NCI-H1436 (cell line): ENCODE results near the gene PIK3CG.
"Not testable (repeated sequence)": the region's sequence is repeated elsewhere in the genome, so short reads cannot be mapped to it uniquely, and the experiment has no call there.

Experiments used
- DNase-seq: peaks from one replicate; lab custom pipeline; 2025; lab: John Stamatoyannopoulos, UW

Gene PIK3CG

DNA sequence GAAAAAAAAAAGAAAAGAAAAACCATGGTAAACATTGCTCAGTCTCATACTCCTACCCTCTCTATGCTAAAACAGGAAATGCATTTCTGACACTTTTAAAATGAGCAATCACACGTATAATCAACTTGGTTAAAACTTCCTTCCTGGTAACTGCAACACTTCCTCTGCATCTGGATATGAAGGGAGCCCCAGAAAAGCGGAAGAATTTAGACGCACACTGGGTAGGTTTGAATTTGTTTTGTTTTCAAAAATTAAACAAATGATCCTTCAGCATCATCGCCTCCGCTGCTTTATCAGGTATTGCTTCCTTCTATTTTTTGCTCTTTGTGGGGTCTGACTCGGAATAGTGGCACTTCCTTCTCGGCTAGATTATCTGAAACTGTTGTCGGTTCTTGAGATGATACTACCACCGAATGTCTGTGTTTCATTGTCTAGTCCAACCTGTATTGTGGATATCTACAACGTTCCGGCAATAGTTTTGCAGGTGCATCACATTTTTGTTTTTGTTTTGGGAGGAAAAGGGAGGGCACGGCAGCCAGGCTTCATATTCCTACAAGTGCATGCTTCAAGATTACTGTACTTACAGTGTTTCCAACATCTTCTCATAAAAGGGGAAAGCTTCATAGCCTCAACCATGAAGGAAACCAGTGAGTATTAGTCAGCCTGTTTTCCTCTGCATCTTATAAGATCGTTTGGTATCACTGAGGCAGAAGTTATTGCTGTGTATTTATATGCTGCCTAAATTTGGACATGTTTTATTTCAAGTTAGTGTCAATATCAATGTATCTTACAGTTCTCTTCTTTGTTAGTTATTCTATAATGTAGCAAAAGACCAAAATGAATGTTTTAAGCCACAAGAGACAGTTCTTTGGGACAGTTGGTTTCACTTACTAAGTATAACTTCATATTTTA, at the start of gene PIK3CG:
TSS of gene PIK3CG (plus strand) at position 153 of the 912 bp plus-strand sequence. CDS start 2,280 bp downstream, outside the sequence.
- no peak for DNase-seq

DNA sequence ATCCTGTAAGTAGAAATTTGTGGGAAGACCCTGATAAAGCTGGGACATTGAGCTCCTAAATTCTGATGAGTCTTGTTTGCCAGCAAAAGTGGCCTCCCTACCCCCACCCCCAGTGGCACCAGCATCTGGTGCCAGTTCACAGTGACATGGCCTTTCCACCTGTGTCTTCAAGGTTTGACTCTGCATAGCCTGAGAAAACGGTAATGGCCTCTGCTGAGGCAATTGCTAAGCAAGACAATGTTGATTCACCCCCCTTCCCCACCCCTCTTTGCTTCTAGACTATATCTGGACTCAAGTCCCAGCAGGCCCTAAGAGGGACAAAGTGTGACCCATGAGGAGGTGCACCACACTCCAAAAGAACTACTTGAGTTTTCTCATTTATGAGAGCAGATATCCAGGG, 48.0 kb upstream of the PIK3CG start:
- DNase-seq, result no peak

DNA sequence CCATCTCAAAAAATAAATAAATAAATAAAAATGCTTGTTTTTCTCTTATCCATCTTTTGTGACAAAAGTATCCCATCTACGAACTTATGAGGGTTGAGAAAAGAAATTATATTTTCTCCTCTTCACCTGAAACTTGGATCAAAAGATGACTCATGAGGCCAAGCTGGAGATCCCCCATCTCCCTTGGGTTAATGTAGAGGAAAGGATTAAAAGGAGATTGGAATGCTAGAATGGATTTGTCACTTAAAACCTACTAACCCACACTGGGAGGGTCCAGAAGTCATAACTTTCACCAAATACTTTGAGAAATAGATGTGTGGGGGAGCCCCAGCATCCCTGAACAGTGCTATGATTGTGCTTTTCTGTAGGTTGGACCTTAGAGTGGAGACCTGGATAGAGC, 46.3 kb upstream of the PIK3CG start:
- DNase-seq, result no peak

DNA sequence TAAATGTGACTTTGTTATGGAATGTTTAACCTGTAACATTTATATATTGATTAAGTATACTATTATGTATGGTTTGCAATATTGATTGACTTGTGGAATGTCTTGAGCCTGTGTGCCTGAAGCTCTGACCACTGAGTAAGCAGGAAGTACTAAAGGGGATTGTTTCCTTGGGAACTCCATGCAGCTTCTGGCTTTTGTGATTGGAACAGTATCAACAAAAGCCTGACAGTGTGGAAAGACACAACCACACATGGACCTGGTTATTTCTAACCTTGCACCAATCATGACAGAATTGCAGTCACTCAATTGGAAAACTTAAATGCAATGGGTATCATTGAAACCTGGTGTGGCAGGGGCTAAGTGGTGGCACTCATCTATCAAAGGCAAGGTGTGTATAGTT, 45.5 kb upstream of the PIK3CG start:
- no peak for DNase-seq

DNA sequence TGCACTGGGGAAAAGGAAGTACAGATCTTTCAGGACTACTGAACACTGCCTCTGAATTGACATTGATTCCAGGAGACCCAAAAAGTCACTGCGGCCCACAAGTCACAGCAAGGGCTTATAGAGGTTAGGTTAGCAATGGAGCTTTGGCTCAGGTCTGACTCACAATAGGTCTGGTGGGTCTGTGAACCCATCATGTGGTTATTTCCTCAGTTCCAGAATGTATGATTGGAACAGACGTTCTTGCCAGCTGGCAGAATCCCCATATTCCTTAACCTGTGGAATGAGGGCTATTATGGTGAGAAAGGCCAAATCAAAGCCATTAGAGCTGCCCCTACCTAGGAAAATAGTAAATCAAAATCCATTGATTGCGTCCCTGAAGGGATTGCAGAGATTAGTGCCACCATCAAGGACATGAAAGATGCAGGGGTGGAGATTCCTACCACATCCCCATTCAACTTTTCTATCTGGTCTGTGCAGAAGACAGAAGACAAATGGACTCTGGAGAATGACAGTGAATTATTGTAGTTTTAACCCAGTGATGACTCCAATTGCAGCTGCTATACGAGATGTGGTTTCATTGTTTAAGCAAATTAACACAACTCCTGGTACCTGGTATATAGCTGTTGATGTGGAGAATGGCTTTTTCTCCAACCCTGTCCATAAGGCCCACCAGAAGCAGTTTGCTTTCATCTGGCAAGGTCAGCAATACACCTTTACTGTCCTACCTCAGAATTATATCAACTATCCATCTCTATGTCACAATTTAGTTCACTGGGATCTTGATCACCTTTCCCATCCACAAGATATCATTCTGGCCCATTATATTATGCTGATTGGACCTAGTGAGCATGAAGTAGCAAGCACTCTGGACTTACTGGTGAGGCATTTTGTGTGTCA, 44.5 kb upstream of the PIK3CG start:
- no peak for DNase-seq

DNA sequence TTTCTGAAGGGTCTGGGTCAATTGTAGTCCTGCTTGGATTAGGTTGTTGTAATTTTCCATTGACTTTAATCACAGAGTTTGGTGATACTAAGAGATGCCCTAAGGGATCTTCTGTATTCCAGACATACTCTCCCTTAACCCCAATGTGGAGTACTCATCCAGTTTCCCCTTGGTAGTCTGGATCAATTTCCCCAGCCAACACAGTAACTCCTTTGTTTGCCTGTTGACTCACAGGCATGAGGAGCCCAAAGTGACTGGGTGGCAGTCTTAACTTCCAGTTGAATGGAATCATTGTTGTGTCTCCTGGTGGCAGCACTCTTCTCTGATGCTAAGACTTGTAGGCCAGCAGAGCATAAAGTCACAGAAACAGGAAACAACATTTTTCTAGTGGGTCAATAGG, 41.5 kb upstream of the PIK3CG start:
- DNase-seq, result no peak

DNA sequence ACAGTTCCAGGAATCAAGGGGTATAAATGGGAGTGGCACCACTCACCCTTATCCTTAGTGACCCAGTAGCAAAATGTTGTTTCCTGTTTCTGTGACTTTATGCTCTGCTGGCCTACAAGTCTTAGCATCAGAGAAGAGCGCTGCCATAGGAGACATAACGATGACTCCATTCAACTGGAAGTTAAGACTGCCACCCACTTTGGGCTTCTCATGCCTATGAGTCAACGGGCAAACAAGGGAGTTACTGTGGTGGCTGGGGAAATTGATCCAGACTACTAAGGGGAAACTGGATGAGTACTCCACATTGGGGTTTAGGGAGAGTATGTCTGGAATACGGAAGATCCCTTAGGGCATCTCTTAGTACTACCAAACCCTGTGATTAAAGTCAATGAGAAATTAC, 40.6 kb upstream of the PIK3CG start:
- DNase-seq, result no peak

DNA sequence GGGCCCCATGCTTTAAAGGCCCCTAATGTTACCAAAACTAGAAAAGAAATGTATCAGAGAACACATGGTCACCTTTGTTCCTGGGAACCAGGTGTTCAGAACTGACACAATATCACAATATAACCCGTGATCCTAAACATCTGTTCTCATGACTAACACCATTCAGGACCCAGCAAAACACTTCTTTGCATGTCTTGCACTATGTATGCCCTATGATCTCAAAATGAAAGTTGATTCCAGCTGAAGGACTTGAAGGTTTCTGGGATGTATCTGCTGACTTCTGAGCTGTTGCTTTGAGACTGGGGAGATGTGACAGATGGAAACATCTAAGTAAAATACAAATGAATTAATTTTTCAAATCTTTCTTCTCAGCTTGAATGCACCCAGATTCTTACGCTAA, 37.5 kb upstream of the PIK3CG start:
- no peak for DNase-seq

DNA sequence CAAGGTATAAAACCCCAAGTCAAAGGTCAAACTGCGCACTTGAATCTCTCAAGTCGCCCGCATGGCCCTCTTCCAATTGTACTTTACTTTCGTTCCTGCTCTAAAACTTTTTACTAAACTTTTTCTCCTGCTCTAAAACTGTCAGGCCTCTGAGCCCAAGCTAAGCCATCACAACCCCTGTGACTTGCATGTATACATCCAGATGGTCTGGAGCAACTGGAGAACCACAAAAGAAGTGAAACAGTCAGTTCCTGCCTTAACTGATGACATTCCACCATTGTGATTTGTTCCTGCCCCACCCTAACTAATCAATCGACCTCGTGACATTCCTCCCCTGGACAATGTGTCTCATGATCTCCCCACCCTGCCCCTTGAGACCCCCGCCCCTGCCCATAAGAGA, 35.6 kb upstream of the PIK3CG start:
- no peak for DNase-seq

DNA sequence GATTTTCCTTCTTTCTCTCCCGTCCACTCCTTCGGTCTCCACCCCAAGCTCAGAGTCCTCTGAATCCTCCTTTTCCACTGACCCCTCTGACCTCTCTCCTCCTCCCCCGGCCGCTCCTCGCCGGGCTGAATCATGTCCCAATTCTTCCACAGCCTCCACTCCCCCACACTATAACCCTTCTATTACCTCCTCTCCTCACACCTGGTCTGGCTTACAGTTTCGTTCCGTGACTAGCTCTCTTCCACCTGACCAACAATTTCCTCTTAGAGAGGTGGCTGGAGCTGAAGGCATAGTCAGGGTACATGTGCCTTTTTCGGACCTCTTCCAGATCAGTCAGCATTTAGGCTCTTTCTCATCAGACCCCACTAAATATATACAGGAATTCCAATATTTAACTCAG, 34.2 kb upstream of the PIK3CG start:
- not testable (repeated sequence) for DNase-seq

DNA sequence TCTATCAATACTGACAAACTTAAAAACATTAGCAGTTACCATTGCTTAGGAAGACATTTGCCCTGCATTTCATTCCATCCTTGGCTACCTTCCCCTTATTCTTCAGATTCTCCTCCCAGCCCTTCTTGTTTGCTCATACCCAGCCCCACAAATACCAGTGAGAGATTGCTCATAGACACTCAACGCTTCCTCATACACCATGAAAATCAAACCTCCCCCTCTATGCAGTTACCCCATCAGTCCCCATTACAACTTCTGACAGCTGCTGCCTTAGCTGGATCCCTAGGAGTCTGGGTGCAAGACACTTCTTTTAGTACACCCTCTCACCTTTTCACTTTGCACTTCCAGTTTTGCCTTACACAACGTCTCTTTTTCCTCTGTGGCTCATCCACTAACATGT, 28.3 kb upstream of the PIK3CG start:
- no peak for DNase-seq

DNA sequence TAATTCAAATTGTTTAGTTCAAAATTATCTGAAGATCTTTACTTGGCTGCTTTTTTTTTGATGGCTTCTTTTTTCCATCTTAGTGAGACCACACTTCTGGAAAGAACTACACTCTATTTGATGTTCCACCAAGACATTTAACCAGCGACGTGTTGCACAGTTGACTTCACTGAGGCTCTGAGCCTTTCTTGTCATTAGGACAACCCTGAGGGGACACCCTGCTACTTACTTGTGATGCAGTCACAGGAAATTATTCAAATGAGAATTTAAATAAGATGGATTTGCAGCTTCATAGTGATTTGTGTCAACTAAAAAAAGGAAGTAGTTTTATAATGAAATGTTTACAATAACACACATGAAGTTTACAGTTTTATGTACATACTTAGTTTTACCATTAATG, 25.6 kb upstream of the PIK3CG start:
- DNase-seq, result no peak

DNA sequence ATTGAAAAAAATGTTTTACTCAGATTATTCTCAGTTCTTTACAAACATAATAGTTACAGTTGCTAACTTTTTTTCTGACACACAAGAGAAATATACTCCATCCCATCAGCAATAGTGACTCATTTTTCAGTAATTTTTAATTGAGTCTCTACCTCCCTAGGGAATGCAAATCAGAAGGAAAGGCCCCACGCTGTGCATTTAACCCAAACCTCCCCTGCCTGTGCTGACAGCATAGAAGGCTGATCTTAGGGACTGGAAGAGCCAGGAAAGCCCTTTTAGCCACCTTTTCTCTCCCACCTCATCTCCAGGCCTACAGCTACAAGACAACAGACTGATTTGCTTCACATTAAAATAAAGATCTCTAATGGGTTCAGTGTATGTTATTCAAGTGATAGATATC, 24.7 kb upstream of the PIK3CG start:
- no peak for DNase-seq

DNA sequence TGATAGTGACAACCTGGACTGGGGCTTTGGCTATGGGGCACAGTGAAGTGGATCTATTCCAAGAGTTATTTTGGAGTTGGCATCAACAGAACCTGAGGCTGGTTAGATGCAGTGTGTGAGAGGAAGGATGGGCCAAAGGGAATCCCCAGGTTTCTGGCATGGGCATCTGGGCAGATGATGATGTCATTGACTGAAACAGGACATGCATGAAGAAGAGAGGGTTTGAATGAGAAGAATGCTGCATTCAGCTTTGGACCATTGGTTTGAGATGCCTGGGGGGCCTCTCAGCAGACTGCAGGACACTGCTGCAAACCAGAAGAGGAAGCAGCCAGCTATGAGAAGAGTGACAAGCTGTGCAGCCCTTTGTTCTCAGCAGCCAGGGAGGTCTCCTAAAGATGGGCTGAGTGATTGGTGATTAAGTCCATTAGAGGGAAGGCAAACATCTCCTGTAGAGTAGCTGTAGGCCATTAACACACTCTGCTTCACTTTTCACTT, 23.1 kb upstream of the PIK3CG start:
- DNase-seq, result no peak

DNA sequence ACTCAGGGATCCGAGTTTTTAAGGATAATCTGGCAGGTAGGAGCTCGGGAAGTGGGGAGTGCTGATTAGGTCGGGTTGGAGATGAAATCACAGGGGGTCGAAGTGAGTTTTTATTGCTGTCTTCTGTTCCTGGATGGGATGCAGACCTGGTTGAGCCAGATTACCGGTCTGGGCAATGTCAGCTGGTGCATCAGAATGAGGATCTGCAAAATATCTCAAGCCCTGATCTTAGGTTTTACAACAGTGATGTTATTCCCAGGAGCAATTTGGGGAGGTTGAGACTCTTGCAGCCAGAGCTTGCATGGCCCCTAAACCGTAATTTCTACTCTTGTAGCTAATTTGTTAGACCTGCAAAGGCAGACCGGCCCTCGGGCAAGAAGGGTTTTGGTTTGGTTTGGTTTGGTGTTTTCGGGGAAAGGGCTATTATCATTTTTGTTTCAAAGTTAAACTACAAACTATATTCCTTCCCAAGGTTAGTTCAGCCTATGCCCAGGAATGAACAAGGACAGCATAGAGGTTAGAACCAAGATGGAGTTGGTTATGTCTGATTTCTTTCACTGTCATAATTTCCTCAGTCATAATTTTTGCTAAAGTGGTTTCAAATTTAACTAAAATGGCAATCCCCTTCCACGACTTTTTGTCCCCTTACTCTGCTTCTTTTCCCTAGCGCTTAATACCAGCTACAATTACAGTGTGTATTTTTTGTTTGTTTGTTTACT, 20.6 kb upstream of the PIK3CG start:
- DNase-seq, result no peak

DNA sequence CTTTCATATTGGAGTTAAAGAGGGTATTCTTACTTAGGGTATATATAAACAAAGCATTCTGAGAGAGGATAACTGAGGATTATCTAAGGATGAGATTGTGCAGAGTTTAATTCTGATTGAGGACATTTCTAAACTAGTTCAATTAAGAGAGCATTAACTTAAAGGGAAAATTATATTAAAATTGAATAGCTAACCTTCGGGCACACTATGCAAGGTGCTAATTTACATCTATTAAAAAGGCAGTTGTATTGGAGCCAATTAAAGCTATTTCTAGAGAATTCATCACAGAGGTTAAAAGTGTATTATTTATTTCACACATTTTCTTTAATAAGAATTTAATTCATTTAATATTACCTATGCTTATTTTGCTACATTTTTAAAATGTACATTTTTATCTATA, 17.0 kb upstream of the PIK3CG start:
- DNase-seq, result no peak

DNA sequence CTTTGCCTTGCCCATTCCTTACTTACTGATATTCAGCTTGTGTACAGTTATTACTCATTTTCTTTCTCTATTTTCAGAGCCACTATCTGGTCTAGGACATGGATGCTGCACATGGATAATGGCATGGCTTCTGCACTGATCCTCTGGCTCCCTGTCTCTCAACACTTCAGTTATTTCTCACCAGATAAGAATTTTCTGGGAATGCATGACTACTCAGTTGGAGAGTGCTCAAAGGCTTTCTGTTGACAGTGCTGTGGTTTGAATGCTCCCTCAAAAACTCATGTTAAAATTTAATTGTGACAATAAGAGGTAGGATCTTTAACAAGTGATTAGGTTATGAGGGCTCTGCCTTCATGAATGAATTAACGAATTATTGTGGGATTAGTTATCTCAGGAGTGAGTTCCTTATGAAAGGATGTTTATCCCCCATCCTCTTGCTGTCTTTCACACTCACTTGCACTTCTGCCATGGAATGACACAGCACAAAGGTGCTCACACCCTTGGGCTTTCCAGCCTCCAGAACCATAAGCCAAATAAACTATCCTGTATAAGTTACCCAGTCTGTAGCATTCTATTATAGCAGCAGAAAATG, 16.1 kb upstream of the PIK3CG start:
- DNase-seq, result no peak

DNA sequence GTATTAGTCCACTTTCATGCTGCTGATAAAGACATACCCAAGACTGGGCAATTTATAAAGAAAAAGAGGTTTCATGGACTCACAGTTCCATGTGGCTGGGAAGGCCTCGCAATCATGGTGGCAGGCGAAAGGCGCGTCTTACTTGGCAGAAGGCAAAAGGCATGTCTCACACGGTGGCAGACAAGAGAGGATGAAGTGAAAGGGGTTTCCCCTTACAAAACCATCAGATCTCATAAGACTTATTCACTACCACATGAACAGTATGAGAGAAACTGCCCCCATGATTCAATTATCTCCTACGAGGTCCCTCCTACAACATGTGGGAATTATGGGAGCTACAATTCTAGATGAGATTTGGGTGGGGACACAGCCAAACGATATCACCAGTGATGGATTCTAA, 13.4 kb upstream of the PIK3CG start:
- DNase-seq, result not testable (repeated sequence)

DNA sequence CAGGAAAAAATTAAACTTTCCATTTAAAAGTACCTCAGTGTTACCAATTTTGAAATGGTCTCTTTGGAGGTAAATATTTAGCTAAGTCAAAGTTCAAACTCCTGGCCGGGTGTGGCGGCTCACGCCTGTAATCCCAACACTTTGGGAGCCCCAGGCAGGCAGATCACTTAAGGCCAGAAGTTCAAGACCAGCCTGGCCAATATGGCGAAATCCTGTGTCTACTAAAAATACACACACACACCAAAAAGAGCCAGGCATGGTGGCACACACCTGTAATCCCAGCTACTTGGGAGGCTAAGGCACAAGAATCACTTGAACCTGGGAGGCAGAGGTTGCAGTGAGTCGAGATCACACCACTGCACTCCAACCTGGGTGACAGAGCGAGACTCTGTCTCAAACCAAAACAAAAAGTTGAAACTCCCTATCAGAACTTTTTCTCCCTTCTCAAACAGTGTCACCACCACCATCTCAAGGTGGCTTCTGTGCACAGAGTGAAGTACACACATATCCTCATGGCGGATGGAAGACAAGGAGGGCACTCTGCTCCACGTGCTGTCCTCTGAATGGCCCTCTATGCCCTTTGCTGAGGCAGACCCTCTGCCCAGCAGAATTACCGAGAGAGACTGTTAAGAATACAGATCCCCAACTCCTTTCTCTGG, 11.7 kb upstream of the PIK3CG start:
- DNase-seq, result no peak

DNA sequence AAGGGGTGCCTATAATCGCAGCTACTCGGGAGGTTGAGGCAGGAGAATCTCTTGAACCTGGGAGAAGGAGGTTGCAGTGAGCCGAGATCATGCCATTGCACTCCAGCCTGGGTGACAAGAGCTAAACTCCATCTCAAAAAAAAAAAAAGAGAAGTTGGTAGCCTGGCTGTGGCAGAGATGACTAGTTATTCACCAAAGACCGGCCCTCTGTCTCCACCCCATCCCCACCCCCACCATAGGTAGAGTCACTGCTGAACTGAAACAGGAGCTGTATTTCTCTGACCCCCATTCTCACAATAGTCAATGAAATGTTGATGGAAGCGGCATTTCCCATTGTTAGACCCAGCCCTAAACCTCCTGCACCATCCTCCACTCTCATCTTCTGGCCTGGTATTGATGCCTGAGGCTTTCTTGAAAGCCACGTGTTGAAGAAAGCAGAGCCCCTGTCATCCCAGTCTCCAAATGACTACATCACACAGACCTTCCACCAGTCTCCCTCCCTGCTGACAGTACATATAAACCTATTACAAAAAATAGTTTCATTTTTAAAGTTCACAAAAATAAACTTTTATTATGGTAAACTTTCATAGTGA, 9.4 kb upstream of the PIK3CG start:
- DNase-seq, result no peak
